Hepatocyte (in vitro differentiated cells): ENCODE data around the gene TMED8.

Source experiments
- EZH2 ChIP-seq: fragments of 200-600 bp; sonication (generic); IDR thresholded peaks from 2 replicates; pipeline ENCODE4 v1.6.1; 2016; ENCODE audit warnings: antibody characterized with exemption, mild to moderate bottlenecking, borderline replicate concordance
- TF ChIP-seq, protein P1 (sequence below): fragments of 200-600 bp; sonication (generic); IDR thresholded peaks from 2 replicates; pipeline ENCODE4 v1.5.1; 2016; ENCODE audit warnings: antibody characterized with exemption, mild to moderate bottlenecking; ENCODE audit not compliant: poor library complexity

DNA sequence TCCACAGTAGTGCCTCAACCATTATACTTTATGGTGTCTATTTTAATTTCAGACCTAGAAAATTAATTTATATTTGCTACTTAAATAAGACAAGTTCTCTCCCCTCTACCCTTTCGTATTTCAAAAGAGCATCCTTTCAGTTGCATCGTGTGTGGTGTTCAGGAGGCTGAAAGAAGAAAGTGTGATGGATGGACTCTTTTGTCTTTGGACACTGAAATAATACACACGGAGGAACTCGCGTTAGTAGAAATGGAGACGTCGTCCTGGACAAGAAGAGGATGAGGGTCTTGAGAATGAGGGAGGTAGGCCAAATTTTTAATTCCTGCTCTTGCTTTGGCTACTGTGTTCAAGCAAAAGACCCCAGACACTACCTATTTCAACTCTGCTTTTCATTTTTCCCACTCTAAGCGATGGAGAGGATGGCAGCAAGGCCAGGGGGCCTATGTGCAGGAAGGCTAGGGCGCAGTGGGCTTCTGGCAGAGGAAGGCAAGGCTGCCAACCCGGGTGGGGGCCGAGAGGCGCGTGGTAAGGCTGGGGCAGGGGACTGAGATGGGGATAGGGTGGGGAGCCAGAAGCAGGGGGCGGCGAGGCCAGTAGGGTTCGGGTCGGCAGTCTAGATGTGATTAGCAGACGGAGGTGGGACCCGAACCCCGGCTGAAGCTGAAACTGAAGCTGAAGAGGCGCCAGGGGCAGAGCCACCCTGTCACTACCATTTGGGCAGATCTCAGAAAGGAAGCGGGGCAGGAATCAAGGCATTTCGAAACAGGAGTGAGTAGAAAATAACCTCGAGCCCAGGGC lies 722 bp downstream of the TMED8 start:
- TF ChIP-seq, protein P1, sequence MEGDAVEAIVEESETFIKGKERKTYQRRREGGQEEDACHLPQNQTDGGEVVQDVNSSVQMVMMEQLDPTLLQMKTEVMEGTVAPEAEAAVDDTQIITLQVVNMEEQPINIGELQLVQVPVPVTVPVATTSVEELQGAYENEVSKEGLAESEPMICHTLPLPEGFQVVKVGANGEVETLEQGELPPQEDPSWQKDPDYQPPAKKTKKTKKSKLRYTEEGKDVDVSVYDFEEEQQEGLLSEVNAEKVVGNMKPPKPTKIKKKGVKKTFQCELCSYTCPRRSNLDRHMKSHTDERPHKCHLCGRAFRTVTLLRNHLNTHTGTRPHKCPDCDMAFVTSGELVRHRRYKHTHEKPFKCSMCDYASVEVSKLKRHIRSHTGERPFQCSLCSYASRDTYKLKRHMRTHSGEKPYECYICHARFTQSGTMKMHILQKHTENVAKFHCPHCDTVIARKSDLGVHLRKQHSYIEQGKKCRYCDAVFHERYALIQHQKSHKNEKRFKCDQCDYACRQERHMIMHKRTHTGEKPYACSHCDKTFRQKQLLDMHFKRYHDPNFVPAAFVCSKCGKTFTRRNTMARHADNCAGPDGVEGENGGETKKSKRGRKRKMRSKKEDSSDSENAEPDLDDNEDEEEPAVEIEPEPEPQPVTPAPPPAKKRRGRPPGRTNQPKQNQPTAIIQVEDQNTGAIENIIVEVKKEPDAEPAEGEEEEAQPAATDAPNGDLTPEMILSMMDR = no peak
- no peak for TF ChIP-seq EZH2
